BLaER1 (cell line): ENCODE measurements around the gene C13orf46.

ENCODE experiments used
- H3K27ac ChIP-seq: shearing (Covaris generic); formaldehyde crosslinking; 2 replicates; pipeline ENCODE4 v1.8.1; 2022
- H3K27me3 ChIP-seq: shearing (Covaris generic); formaldehyde crosslinking; 2 replicates; pipeline ENCODE4 v1.8.1; 2022
- H3K36me3 ChIP-seq: shearing (Covaris generic); formaldehyde crosslinking; 2 replicates; pipeline ENCODE4 v1.8.1; 2022
- H3K4me1 ChIP-seq: shearing (Covaris generic); formaldehyde crosslinking; 2 replicates; pipeline ENCODE4 v1.8.1; 2022
- H3K4me2 ChIP-seq: shearing (Covaris generic); formaldehyde crosslinking; 2 replicates; pipeline ENCODE4 v1.8.1; 2022
- H3K4me3 ChIP-seq: shearing (Covaris generic); formaldehyde crosslinking; 2 replicates; pipeline ENCODE4 v1.8.1; 2022
- H3K9ac ChIP-seq: shearing (Covaris generic); formaldehyde crosslinking; 2 replicates; pipeline ENCODE4 v1.8.1; 2022
- H3K9me3 ChIP-seq: shearing (Covaris generic); formaldehyde crosslinking; 2 replicates; pipeline ENCODE4 v1.8.1; 2022
- H4K20me1 ChIP-seq: shearing (Covaris generic); formaldehyde crosslinking; 2 replicates; pipeline ENCODE4 v1.8.1; 2022
- Cebpa-rat ChIP-seq: shearing (Covaris generic); IDR thresholded peaks from 2 replicates; pipeline ENCODE4 v1.8.1; 2022

The C13orf46 gene

GRCh38 chr13:114017028-114017630 is 43.3 kb upstream of the C13orf46 start:
- 0 out of 2 replicates have a peak overlapping the region, but pooled peaks have one; percentile 7 for H3K4me2 ChIP-seq
- peak overlapping the region; percentile 29; the same call in 1 of the 2 replicates for H3K9ac ChIP-seq
- peaks cover 48% of the 10 kb centered on the region for H4K20me1 ChIP-seq
- peaks cover 92% of the 10 kb centered on the region for H3K36me3 ChIP-seq
- H3K9me3 ChIP-seq: no peaks in the 10 kb centered on the region
- no peaks in the 10 kb centered on the region for H3K27me3 ChIP-seq
- H3K27ac ChIP-seq: 0 out of 2 replicates have a peak overlapping the region, but pooled peaks have one; percentile 38
- H3K4me1 ChIP-seq: peaks cover 16% of the 10 kb centered on the region
- H3K4me3 ChIP-seq: no peak overlapping the region
- no peak for TF ChIP-seq Cebpa-rat

DNA sequence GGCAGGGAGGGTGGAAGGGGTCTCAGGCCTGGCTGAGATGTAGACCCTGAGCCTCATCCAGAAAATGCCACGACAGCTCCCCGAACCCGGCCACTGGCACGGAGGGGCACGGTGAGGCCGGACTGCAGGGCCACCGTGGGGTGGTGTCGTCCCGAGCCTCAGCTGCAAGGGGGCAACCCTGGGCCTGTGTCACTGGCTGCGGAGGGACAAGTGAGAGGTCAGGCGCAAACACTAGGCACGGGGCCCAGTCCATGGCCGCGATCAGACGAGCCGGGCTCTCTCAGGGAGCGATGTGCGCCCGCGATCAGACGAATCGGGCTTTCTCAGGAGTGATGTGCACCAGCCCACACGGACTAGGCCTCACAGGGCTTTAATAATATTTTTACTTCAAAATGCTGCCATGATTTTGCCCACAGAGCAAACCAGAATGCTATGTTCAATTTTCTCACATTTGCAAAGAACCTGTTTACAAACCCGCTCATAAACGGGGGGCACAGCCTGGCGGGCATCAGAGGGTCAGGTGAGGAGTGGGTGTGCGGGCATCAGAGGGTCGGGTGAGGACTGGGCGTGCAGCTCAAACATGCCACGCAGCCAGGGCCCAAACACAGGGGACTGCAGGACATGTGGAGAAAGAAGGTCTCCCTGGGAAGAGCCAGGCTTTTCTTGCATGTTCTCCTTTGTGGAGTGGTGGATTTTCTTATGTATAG is 42.6 kb upstream of the C13orf46 start:
- Histone ChIP-seq H3K4me1 (peaks cover 15% of the 10 kb centered on the region), H3K9ac (no peak overlapping the region), H4K20me1 (peaks cover 48% of the 10 kb centered on the region), H3K36me3 (peaks cover 92% of the 10 kb centered on the region), H3K4me3 (no peak overlapping the region), H3K9me3 (no peaks in the 10 kb centered on the region), H3K27ac (no peak overlapping the region), H3K27me3 (no peaks in the 10 kb centered on the region), H3K4me2 (no peak overlapping the region)
- no peak for TF ChIP-seq Cebpa-rat

DNA sequence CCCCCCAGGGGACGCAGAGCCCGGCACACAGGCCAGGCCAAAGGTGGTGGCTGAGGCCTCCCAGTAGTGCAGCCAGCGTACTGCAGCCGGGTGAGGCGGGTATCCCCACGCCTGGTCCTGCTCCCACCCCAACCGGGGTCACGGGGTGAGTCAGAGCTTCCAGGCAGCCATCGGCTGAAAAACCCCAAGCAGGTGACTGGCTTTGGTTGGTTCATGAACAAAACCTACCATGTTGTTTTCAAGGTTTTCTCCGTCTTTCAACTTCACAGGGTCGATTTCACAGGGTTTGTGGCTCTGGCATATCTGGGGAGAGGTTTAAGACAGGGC is 42.1 kb upstream of the C13orf46 start:
- no peak overlapping the region for H3K27ac ChIP-seq
- H3K4me2 ChIP-seq: no peak overlapping the region
- H3K9ac ChIP-seq: no peak overlapping the region
- H3K4me1 ChIP-seq: peaks cover 15% of the 10 kb centered on the region
- peaks cover 46% of the 10 kb centered on the region for H4K20me1 ChIP-seq
- no peak for TF ChIP-seq Cebpa-rat
- H3K36me3 ChIP-seq: peaks cover 92% of the 10 kb centered on the region
- no peak overlapping the region for H3K4me3 ChIP-seq
- H3K9me3 ChIP-seq: no peaks in the 10 kb centered on the region
- H3K27me3 ChIP-seq: no peaks in the 10 kb centered on the region

DNA sequence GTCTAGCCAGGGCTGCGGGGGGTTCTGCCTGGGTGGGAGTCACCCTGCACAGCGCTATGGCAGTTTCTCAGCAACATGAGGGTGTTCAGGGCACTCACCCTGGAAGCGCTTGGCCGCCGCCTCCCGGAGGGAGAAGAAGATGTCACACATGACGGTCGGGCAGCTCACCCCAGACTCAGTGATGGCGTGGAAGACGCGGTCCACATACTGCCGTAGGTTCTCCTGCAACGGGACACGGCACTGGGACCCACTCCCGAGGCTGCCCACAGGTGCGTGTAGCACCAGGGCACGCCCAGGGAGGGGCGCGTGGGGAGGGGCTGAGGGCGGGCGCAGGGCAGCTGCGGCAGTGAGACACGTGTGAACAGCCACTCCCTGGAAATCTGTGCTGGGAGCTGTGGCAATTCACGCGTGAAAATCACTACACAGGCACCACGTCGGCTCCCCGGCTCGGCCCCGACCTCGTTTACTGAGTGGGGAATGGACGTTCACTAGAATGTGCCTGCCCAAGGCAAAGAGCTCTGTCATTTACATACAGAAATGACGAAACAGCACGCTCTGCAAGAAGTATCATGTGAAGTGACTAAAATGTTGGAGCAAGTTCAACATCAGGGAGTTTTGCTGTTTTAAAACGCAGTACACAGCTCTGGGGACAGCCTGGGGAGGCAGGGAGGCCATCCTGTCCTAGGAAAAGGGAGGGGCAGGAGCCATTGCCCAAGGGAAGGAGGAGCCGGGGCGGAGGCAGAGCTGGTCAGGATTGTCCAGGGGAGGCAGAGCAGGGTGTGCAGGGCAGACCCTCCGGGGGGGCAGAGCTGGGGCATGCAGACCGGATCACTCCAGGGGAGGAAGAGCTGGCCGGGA is 41.5 kb upstream of the C13orf46 start:
- Histone ChIP-seq H3K9me3 (no peaks in the 10 kb centered on the region), H4K20me1 (peaks cover 40% of the 10 kb centered on the region), H3K4me1 (peaks cover 15% of the 10 kb centered on the region), H3K4me2 (no peak overlapping the region), H3K36me3 (peaks cover 90% of the 10 kb centered on the region), H3K27ac (no peak overlapping the region), H3K4me3 (no peak overlapping the region), H3K27me3 (no peaks in the 10 kb centered on the region), H3K9ac (no peak overlapping the region)
- no peak for TF ChIP-seq Cebpa-rat

GRCh38 chr13:114013952-114014629 is 40.2 kb upstream of the C13orf46 start:
- Histone ChIP-seq H3K9ac (no peak overlapping the region), H4K20me1 (peaks cover 35% of the 10 kb centered on the region; the same call in 1 of the 2 replicates), H3K4me3 (no peak overlapping the region), H3K9me3 (no peaks in the 10 kb centered on the region), H3K4me2 (no peak overlapping the region), H3K27ac (no peak overlapping the region), H3K4me1 (peaks cover 15% of the 10 kb centered on the region), H3K27me3 (no peaks in the 10 kb centered on the region), H3K36me3 (peaks cover 93% of the 10 kb centered on the region)
- TF ChIP-seq Cebpa-rat: no peak

DNA sequence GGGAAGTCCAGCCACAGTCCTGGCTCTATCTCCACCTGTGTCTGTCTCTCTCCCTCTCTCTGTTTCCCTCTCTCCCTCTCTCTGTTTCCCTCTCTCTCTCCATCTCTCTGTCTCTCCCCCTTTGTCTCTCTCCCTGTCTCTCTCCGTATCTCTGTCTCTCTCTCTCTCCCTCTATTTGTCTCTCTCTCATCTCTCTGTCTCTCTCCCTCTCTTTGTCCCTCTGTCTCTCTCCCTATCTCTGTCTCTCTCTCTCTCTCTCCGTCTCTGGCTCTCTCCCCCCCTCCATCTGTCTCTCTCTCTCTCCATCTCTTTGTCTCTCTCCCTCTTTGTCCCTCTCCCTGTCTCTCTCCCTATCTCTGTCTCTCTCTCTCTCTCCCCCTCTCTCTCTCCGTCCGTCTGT is 39.5 kb upstream of the C13orf46 start:
- Histone ChIP-seq H3K4me2 (no peak overlapping the region), H3K4me1 (peaks cover 12% of the 10 kb centered on the region), H3K27ac (no peak overlapping the region), H3K36me3 (peaks cover 90% of the 10 kb centered on the region), H3K9me3 (no peaks in the 10 kb centered on the region), H3K9ac (no peak overlapping the region), H4K20me1 (peaks cover 27% of the 10 kb centered on the region; the same call in 1 of the 2 replicates), H3K27me3 (no peaks in the 10 kb centered on the region), H3K4me3 (no peak overlapping the region)
- TF ChIP-seq Cebpa-rat: no peak

DNA sequence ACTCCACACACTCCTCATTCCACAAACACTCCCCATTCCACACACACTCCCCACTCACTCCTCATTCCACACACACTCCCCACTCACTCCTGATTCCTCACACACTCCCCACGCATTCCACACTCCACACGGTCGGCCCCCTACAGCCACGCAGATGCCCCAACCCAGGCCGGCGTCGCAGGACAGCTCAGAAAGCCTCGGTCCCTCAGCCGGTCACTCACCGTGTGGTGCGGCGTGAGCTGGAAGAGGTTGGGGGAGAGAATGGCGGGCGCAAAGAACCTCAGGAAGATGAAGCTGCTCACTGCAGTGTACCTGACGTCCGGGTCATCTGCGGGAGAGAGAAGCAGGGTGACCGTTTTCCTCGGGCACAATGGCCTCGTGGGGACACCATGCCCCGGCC is 39.0 kb upstream of the C13orf46 start:
- peaks cover 8% of the 10 kb centered on the region for H3K4me1 ChIP-seq
- no peak overlapping the region for H3K4me2 ChIP-seq
- no peaks in the 10 kb centered on the region for H3K9me3 ChIP-seq
- TF ChIP-seq Cebpa-rat: no peak
- no peak overlapping the region for H3K4me3 ChIP-seq
- H3K9ac ChIP-seq: no peak overlapping the region
- no peaks in the 10 kb centered on the region for H3K27me3 ChIP-seq
- peaks cover 86% of the 10 kb centered on the region for H3K36me3 ChIP-seq
- peaks cover 24% of the 10 kb centered on the region; the same call in 1 of the 2 replicates for H4K20me1 ChIP-seq
- H3K27ac ChIP-seq: no peak overlapping the region

DNA sequence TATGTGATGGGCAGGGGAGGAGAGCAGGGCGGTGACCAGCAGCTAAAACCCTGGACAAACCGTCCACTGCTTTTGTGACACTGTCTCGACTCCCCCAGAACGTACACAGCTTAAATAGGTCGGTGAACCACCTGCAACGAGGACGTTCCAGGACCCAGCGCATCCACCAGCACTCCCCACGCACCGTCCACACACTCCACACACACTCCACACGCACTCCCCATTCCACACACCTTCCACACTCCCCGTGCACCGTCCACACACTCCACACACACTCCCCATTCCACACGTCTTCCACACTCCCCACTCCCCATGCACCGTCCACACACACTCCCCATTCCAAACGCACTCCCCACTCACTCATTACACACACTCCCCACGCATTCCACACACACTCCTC is 38.3 kb upstream of the C13orf46 start:
- H3K9ac ChIP-seq: no peak overlapping the region
- no peak overlapping the region for H3K4me2 ChIP-seq
- TF ChIP-seq Cebpa-rat: no peak
- H4K20me1 ChIP-seq: 0 out of 2 replicates have a peak, but pooled peaks cover 16% of the 10 kb centered on the region
- H3K9me3 ChIP-seq: no peaks in the 10 kb centered on the region
- no peak overlapping the region for H3K4me3 ChIP-seq
- H3K36me3 ChIP-seq: peaks cover 82% of the 10 kb centered on the region
- H3K27me3 ChIP-seq: no peaks in the 10 kb centered on the region
- no peak overlapping the region for H3K27ac ChIP-seq
- H3K4me1 ChIP-seq: no peaks in the 10 kb centered on the region; the same call in 1 of the 2 replicates

GRCh38 chr13:114011226-114011625 is 37.4 kb upstream of the C13orf46 start:
- Histone ChIP-seq H3K9me3 (no peaks in the 10 kb centered on the region), H3K4me1 (no peaks in the 10 kb centered on the region), H3K4me2 (no peak overlapping the region), H3K4me3 (no peak overlapping the region), H3K27me3 (no peaks in the 10 kb centered on the region), H3K36me3 (peaks cover 73% of the 10 kb centered on the region), H3K9ac (no peak overlapping the region), H4K20me1 (0 out of 2 replicates have a peak, but pooled peaks cover 15% of the 10 kb centered on the region), H3K27ac (no peak overlapping the region)
- TF ChIP-seq Cebpa-rat: no peak
